SK-N-SH (cell line): ENCODE results near the gene AGBL1. TPM values are rescaled to one million over a fixed set of nuclear protein-coding genes. Genes with fewer than 3 reads are reported as not detected.

Experiments
- CTCF ChIA-PET: fragments of 300-600, 350-600 bp; formaldehyde crosslinking; extraction: SDS; loops from one replicate; lab custom pipeline; 2021; lab: Yijun Ruan, JAX
- POLR2A ChIA-PET: fragments of 350-600 bp; sonication (Branson Sonifier 250); formaldehyde crosslinking; extraction: SDS; loops from one replicate; lab custom pipeline; 2020; ENCODE audit warnings: antibody characterized with exemption, inconsistent platforms; lab: Yijun Ruan, JAX
- DNase-seq: peaks from one replicate; pipeline ENCODE4 v3.0.0; 2012
- H2AFZ ChIP-seq: fragments of 200-600 bp; sonication (generic); 2 replicates; pipeline ENCODE4 v1.8.1; 2016; ENCODE audit warnings: antibody characterized with exemption, mild to moderate bottlenecking, low read depth
- H3F3A ChIP-seq: fragments of 200-600 bp; sonication (generic); replicated peaks from 2 replicates; pipeline ENCODE3; 2016; ENCODE audit warnings: antibody characterized with exemption, mild to moderate bottlenecking; ENCODE audit not compliant: insufficient read depth
- H3K27ac ChIP-seq, 2 experiments: fragments of 200-500 bp in 1 of 2; fragments of 200-600 bp in 1 of 2; sonication (Bioruptor generic) in 1 of 2; sonication (generic), shearing (Covaris generic) in 1 of 2; 2 replicates each; pipeline versions ENCODE4 v1.5.1 to v1.6.1; 2014 to 2016; ENCODE audit warnings: low read depth in 2 of 2, inconsistent platforms in 1 of 2, low read length in 1 of 2, mild to moderate bottlenecking in 1 of 2, mixed read lengths in 1 of 2
- H3K27me3 ChIP-seq: fragments of 200-600 bp; sonication (generic), shearing (Covaris generic); 2 replicates; pipeline ENCODE4 v1.6.1; 2016; ENCODE audit warnings: mixed run types; ENCODE audit not compliant: insufficient read depth
- H3K36me3 ChIP-seq, 2 experiments: fragments of 200-500 bp in 1 of 2; fragments of 200-600 bp in 1 of 2; sonication (Bioruptor generic) in 1 of 2; sonication (generic) in 1 of 2; replicated peaks in 1 of 2; 2 replicates each; pipeline versions ENCODE3 to v1.5.1; 2014 to 2016; ENCODE audit warnings: low read length in 1 of 2, mild to moderate bottlenecking in 1 of 2; ENCODE audit not compliant: insufficient read depth in 2 of 2, control insufficient read depth in 1 of 2
- H3K4me1 ChIP-seq, 2 experiments: fragments of 200-500 bp in 1 of 2; fragments of 200-600 bp in 1 of 2; sonication (Bioruptor generic) in 1 of 2; sonication (generic), shearing (Covaris generic) in 1 of 2; 2 replicates each; pipeline versions ENCODE4 v1.5.1 to v1.6.1; 2014 to 2016; ENCODE audit warnings: low read depth in 1 of 2, low read length in 1 of 2, mixed run types in 1 of 2; ENCODE audit not compliant: insufficient read depth in 2 of 2, control insufficient read depth in 1 of 2
- H3K4me2 ChIP-seq: fragments of 200-600 bp; sonication (generic), shearing (Covaris generic); 2 replicates; pipeline ENCODE4 v1.6.1; 2017; ENCODE audit warnings: mixed run types
- H3K4me3 ChIP-seq, 2 experiments: fragments of 200-500 bp in 1 of 2; fragments of 200-600 bp in 1 of 2; sonication (Bioruptor generic) in 1 of 2; sonication (generic), shearing (Covaris generic) in 1 of 2; 2 replicates each; pipeline versions ENCODE4 v1.5.1 to v1.8.1; 2014 to 2016; ENCODE audit warnings: low read depth in 2 of 2, inconsistent platforms in 1 of 2, low read length in 1 of 2, mild to moderate bottlenecking in 1 of 2, mixed read lengths in 1 of 2, moderate library complexity in 1 of 2
- H3K79me2 ChIP-seq: fragments of 200-600 bp; sonication (generic); 2 replicates; pipeline ENCODE4 v1.8.1; 2017; ENCODE audit warnings: mild to moderate bottlenecking; ENCODE audit not compliant: insufficient read depth
- H3K9ac ChIP-seq: fragments of 200-600 bp; sonication (generic); 2 replicates; pipeline ENCODE4 v1.6.1; 2017; ENCODE audit warnings: mixed run types
- H3K9me2 ChIP-seq: fragments of 200-600 bp; sonication (generic); 2 replicates; pipeline ENCODE4 v1.6.1; 2017; ENCODE audit warnings: mixed run types
- H3K9me3 ChIP-seq: fragments of 200-600 bp; sonication (generic); 2 replicates; pipeline ENCODE4 v1.6.1; 2017; ENCODE audit warnings: mixed run types, mild to moderate bottlenecking, moderate library complexity
- H4K20me1 ChIP-seq: fragments of 200-600 bp; sonication (generic); 2 replicates; pipeline ENCODE4 v1.6.1; 2017; ENCODE audit warnings: mild to moderate bottlenecking, mixed run types; ENCODE audit not compliant: insufficient read depth
- EP300 ChIP-seq, 2 experiments: IDR thresholded peaks; 2 replicates each; pipeline versions ENCODE4 v1.4.0 to v1.6.1; 2012; ENCODE audit warnings: borderline replicate concordance in 1 of 2, low read depth in 1 of 2, low read length in 1 of 2
- FOXJ3 ChIP-seq: sonication (generic); formaldehyde crosslinking; IDR thresholded peaks from 2 replicates; pipeline ENCODE4 v1.5.1; 2020; ENCODE audit warnings: mild to moderate bottlenecking, missing genetic modification reagents
- GABPA ChIP-seq: IDR thresholded peaks from 2 replicates; pipeline ENCODE4 v1.4.0; 2012; ENCODE audit warnings: low read depth, mild to moderate bottlenecking
- GATA2 ChIP-seq: sonication (generic); formaldehyde crosslinking; IDR thresholded peaks from 2 replicates; pipeline ENCODE4 v1.5.0; 2020; ENCODE audit warnings: mild to moderate bottlenecking, missing genetic modification reagents
- MEF2A ChIP-seq: IDR thresholded peaks from 2 replicates; pipeline ENCODE4 v1.4.0; 2012; ENCODE audit warnings: low read depth, borderline replicate concordance
- NFIC ChIP-seq: IDR thresholded peaks from 2 replicates; pipeline ENCODE4 v1.4.0; 2012; ENCODE audit warnings: borderline replicate concordance
- NRF1 ChIP-seq: IDR thresholded peaks from 2 replicates; pipeline ENCODE4 v1.6.1; 2012; ENCODE audit warnings: low read depth, mild to moderate bottlenecking, low read length
- PBX3 ChIP-seq: IDR thresholded peaks from 2 replicates; pipeline ENCODE4; 2012
- RAD21 ChIP-seq: IDR thresholded peaks from 2 replicates; pipeline ENCODE4 v1.6.1; 2012; ENCODE audit warnings: mild to moderate bottlenecking, low read length
- RXRA ChIP-seq: IDR thresholded peaks from 2 replicates; pipeline ENCODE4 v1.4.0; 2012; ENCODE audit warnings: low read depth, mild to moderate bottlenecking, borderline replicate concordance
- TAF1 ChIP-seq: IDR thresholded peaks from 2 replicates; pipeline ENCODE4 v1.6.1; 2012; ENCODE audit warnings: low read depth, mild to moderate bottlenecking, low read length, moderate library complexity, borderline replicate concordance
- USF2 ChIP-seq: fragments of 150-350 bp; IDR thresholded peaks from 2 replicates; pipeline ENCODE4 v1.6.1; 2017; ENCODE audit warnings: antibody characterized with exemption, low read length, low read depth, borderline replicate concordance
- WGBS: methylation state at CpG from one replicate; pipeline ENCODE4 v1.1.6; 2017; ENCODE audit warnings: low lambda C conversion rate; 5-methylcytosine and 5-hydroxymethylcytosine counted together
- polyA plus RNA-seq, 3 experiments: library from polyadenylated mRNA; depleted of rRNA; stranded (reverse); fragments of >200 nt; gene quantifications; 2 replicates each; pipeline ENCODE4 v1.2.3, GENCODE V29; 2012
- TF ChIP-seq, protein P1 (sequence below): IDR thresholded peaks from 2 replicates; pipeline ENCODE4 v1.4.0; 2012; ENCODE audit warnings: low read depth, borderline replicate concordance
- TF ChIP-seq, protein P2 (sequence below): IDR thresholded peaks from 2 replicates; pipeline ENCODE4 v1.4.0; 2012; ENCODE audit warnings: low read depth
- TF ChIP-seq, protein P3 (sequence below): fragments of 150-350 bp; IDR thresholded peaks from 2 replicates; pipeline ENCODE4 v1.6.1; 2016; ENCODE audit warnings: mild to moderate bottlenecking, low read depth, low read length

AGBL1 gene
- polyA plus RNA-seq, 1 of the 3 experiments (the other 2 are of a cell fraction): not detected

- TF ChIP-seq, protein P1, sequence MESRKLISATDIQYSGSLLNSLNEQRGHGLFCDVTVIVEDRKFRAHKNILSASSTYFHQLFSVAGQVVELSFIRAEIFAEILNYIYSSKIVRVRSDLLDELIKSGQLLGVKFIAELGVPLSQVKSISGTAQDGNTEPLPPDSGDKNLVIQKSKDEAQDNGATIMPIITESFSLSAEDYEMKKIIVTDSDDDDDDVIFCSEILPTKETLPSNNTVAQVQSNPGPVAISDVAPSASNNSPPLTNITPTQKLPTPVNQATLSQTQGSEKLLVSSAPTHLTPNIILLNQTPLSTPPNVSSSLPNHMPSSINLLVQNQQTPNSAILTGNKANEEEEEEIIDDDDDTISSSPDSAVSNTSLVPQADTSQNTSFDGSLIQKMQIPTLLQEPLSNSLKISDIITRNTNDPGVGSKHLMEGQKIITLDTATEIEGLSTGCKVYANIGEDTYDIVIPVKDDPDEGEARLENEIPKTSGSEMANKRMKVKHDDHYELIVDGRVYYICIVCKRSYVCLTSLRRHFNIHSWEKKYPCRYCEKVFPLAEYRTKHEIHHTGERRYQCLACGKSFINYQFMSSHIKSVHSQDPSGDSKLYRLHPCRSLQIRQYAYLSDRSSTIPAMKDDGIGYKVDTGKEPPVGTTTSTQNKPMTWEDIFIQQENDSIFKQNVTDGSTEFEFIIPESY: no peak
- TF ChIP-seq RAD21: no peak
- TF ChIP-seq MEF2A: no peak
- TF ChIP-seq EP300 (IDR thresholded peaks at IDR 0.05; ENCODE audit: borderline replicate concordance in 1 of 2, low read depth in 1 of 2, low read length in 1 of 2): no peak
- no peak for TF ChIP-seq GABPA
- TF ChIP-seq, protein P2, sequence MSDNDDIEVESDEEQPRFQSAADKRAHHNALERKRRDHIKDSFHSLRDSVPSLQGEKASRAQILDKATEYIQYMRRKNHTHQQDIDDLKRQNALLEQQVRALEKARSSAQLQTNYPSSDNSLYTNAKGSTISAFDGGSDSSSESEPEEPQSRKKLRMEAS: no peak
- TF ChIP-seq RXRA: no peak
- TF ChIP-seq TAF1: no peak
- TF ChIP-seq NRF1: no peak
- TF ChIP-seq, protein P3, sequence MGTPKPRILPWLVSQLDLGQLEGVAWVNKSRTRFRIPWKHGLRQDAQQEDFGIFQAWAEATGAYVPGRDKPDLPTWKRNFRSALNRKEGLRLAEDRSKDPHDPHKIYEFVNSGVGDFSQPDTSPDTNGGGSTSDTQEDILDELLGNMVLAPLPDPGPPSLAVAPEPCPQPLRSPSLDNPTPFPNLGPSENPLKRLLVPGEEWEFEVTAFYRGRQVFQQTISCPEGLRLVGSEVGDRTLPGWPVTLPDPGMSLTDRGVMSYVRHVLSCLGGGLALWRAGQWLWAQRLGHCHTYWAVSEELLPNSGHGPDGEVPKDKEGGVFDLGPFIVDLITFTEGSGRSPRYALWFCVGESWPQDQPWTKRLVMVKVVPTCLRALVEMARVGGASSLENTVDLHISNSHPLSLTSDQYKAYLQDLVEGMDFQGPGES: no peak
- no peak for TF ChIP-seq GATA2 (CRISPR knock-in tag)
Measured at GRCh38 chr15:86062646-86063243, 16.9 kb upstream of the AGBL1 start (continued).

- Histone ChIP-seq H4K20me1 (no peaks in the 10 kb centered on the region), H3K9me3 (no peaks in the 10 kb centered on the region), H3F3A (no peaks in the 10 kb centered on the region), H3K4me1 (no peaks in the 10 kb centered on the region)
- DNase-seq: no peak
- no peak for TF ChIP-seq PBX3
- no peak for TF ChIP-seq USF2
- no peak for TF ChIP-seq FOXJ3 (CRISPR knock-in tag)
- no peak for TF ChIP-seq EP300 (IDR thresholded peaks at IDR 0.05; ENCODE audit: borderline replicate concordance in 1 of 2, low read depth in 1 of 2, low read length in 1 of 2)
- TF ChIP-seq NFIC: no peak
- TF ChIP-seq, protein P1: no peak
- TF ChIP-seq, all 33 proteins: peak for 0
- CTCF ChIA-PET: no interaction called here
- WGBS: 52% methylated on average over 13 of the region's 13 CpGs
- no peak overlapping the region for H3K4me2 ChIP-seq
- peaks cover 5% of the 10 kb centered on the region; the same call in 1 of the 2 replicates for H3K27me3 ChIP-seq
- no peaks in the 10 kb centered on the region for H3K36me3 ChIP-seq
- no peaks in the 10 kb centered on the region; the same call in 1 of the 2 replicates for H3K79me2 ChIP-seq
- no peak overlapping the region for H2AFZ ChIP-seq
- POLR2A ChIA-PET: no interaction called here
- no peak overlapping the region for H3K4me3 ChIP-seq
- no peak overlapping the region for H3K9ac ChIP-seq
- H3K9me2 ChIP-seq: no peaks in the 10 kb centered on the region
- no peak overlapping the region for H3K27ac ChIP-seq
Measured at GRCh38 chr15:86063356-86064095, 16.1 kb upstream of the AGBL1 start.
